DOHH2 (cell line): Measurements from ENCODE around the gene ISL2.

Source experiments
- H3F3A ChIP-seq: fragments of 200-600 bp; sonication (generic), shearing (Covaris generic); 2 replicates; pipeline ENCODE4 v1.6.0; 2016; ENCODE audit warnings: antibody characterized with exemption, mild to moderate bottlenecking; ENCODE audit not compliant: control insufficient read depth, insufficient read depth
- H3K27ac ChIP-seq: fragments of 200-600 bp; sonication (generic); 2 replicates; pipeline ENCODE4 v1.5.1; 2014; ENCODE audit warnings: low read depth, mild to moderate bottlenecking, low read length, moderate library complexity
- H3K27me3 ChIP-seq: fragments of 200-600 bp; sonication (generic); 2 replicates; pipeline ENCODE4 v1.6.1; 2014; ENCODE audit warnings: mild to moderate bottlenecking, low read length, mixed read lengths; ENCODE audit not compliant: control insufficient read depth
- H3K36me3 ChIP-seq: fragments of 200-600 bp; sonication (generic); 2 replicates; pipeline ENCODE4 v1.6.1; 2014; ENCODE audit warnings: mild to moderate bottlenecking, low read length, moderate library complexity, mixed read lengths; ENCODE audit not compliant: control insufficient read depth
- H3K4me1 ChIP-seq: fragments of 200-600 bp; sonication (generic); 2 replicates; pipeline ENCODE4 v1.6.1; 2014; ENCODE audit warnings: mild to moderate bottlenecking, low read length, mixed read lengths; ENCODE audit not compliant: control insufficient read depth
- H3K4me2 ChIP-seq: fragments of 200-600 bp; sonication (generic); 2 replicates; pipeline ENCODE4 v1.6.0; 2014; ENCODE audit warnings: mild to moderate bottlenecking, low read length, moderate library complexity
- H3K4me3 ChIP-seq: fragments of 200-600 bp; sonication (generic); 2 replicates; pipeline ENCODE4 v1.5.1; 2014; ENCODE audit warnings: mild to moderate bottlenecking, low read length, mixed read lengths
- H3K79me2 ChIP-seq: fragments of 200-600 bp; sonication (generic); 2 replicates; pipeline ENCODE4 v1.6.1; 2014; ENCODE audit warnings: mild to moderate bottlenecking, low read length, mixed read lengths; ENCODE audit not compliant: control insufficient read depth
- H3K9me2 ChIP-seq: fragments of 200-600 bp; sonication (generic); replicated peaks from 2 replicates; pipeline ENCODE4 v1.6.1; 2014; ENCODE audit warnings: mild to moderate bottlenecking, low read length, mixed read lengths; ENCODE audit not compliant: control insufficient read depth
- H3K9me3 ChIP-seq: fragments of 200-600 bp; sonication (generic); 2 replicates; pipeline ENCODE4 v1.6.1; 2014; ENCODE audit warnings: antibody characterized with exemption, low read length, mixed read lengths; ENCODE audit not compliant: control insufficient read depth, insufficient read depth
- H4K20me1 ChIP-seq: fragments of 200-600 bp; sonication (generic); 2 replicates; pipeline ENCODE4 v1.6.0; 2014; ENCODE audit warnings: low read depth, mild to moderate bottlenecking, antibody characterized with exemption, low read length, moderate library complexity; ENCODE audit not compliant: control insufficient read depth, insufficient read depth
- CTCF ChIP-seq: fragments of 200-600 bp; sonication (generic); IDR thresholded peaks from one replicate; pipeline ENCODE4 v1.5.1; 2014; ENCODE audit warnings: antibody characterized with exemption, mild to moderate bottlenecking, low read depth, low read length; ENCODE audit not compliant: poor library complexity, severe bottlenecking
- EZH2phosphoT487 ChIP-seq: fragments of 200-600 bp; sonication (generic); IDR thresholded peaks from 2 replicates; pipeline ENCODE4 v1.6.1; 2017; ENCODE audit warnings: borderline replicate concordance, mild to moderate bottlenecking, antibody characterized with exemption, low read length, moderate library complexity, mixed read lengths

Gene ISL2

GRCh38 chr15:76325704-76326103, 10.9 kb upstream of the ISL2 start:
- no peak for TF ChIP-seq EZH2phosphoT487
- no peak for TF ChIP-seq CTCF

DNA sequence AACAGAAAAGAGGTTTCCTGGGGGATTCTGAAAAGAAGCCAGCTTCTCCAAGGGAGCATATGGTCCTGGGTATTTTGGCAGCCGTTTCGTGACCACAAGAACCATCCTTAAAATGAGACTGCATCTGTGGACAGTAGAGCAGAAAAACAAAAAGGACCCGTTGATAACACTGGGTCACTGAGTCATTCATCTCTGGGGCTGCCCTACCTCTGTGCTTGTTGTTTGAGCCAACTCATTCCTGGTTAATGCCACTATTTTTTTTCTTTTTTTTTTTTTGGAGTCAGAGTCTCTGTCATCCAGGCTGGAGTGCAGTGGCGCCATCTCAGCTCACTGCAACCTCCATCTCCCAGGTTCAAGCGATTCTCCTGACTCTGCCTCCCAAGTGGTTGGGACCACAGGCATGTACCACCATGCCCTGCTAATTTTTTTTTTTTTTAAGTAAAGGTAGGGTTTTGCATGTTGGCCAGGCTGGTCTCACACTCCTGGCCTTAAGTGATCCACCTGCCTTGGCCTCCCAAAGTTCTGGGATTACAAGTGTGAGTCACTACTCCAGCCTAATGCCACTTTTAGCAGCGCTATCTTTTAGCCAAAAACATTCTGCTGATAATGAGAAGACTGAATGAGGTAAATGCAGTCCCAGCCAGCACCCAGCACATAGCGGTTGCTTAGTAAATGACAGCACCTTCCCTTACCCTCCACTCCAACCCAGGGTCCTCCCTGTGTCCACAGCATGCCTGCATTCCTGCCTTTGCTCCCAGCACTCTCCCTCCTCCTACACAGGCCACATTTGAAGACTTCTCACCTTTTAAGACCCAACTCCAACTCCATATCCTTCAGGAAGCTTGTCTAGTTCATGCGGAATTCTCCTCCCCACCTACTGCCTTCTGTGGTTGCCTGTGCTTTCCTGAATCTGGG, 9.1 kb upstream of the ISL2 start:
- H3F3A ChIP-seq: no peaks in the 10 kb centered on the region

More at GRCh38 chr15:76325704-76326103, 10.9 kb upstream of the ISL2 start:
- Histone ChIP-seq H3K9me2 (no peaks in the 10 kb centered on the region), H3K4me3 (no peak overlapping the region), H4K20me1 (no peaks in the 10 kb centered on the region), H3K27me3 (peaks cover 36% of the 10 kb centered on the region), H3K4me1 (peaks cover 11% of the 10 kb centered on the region), H3K4me2 (no peak overlapping the region), H3K79me2 (no peaks in the 10 kb centered on the region), H3K9me3 (no peaks in the 10 kb centered on the region), H3K27ac (no peak overlapping the region), H3F3A (no peaks in the 10 kb centered on the region), H3K36me3 (no peaks in the 10 kb centered on the region)

GRCh38 chr15:76328106-76328696, 8.4 kb upstream of the ISL2 start:
- Histone ChIP-seq H3K4me2 (no peak overlapping the region), H3K36me3 (no peaks in the 10 kb centered on the region), H3K4me1 (peaks cover 5% of the 10 kb centered on the region), H3K27me3 (peaks cover 31% of the 10 kb centered on the region; the same call in 1 of the 2 replicates), H3K79me2 (no peaks in the 10 kb centered on the region), H3K4me3 (no peak overlapping the region), H3K9me2 (no peaks in the 10 kb centered on the region), H3K9me3 (no peaks in the 10 kb centered on the region), H4K20me1 (no peaks in the 10 kb centered on the region), H3K27ac (no peak overlapping the region), H3F3A (no peaks in the 10 kb centered on the region)
- TF ChIP-seq EZH2phosphoT487 (no peak), CTCF (no peak)

More for the DNA sequence above, 9.1 kb upstream of the ISL2 start:
- TF ChIP-seq CTCF: no peak
- TF ChIP-seq EZH2phosphoT487: no peak
- H3K4me3 ChIP-seq: no peak overlapping the region
- no peaks in the 10 kb centered on the region for H4K20me1 ChIP-seq
- H3K9me2 ChIP-seq: no peaks in the 10 kb centered on the region
- H3K79me2 ChIP-seq: no peaks in the 10 kb centered on the region
- H3K27me3 ChIP-seq: peaks cover 36% of the 10 kb centered on the region
- no peaks in the 10 kb centered on the region for H3K36me3 ChIP-seq
- H3K9me3 ChIP-seq: no peaks in the 10 kb centered on the region
- H3K4me1 ChIP-seq: peaks cover 11% of the 10 kb centered on the region
- no peak overlapping the region for H3K27ac ChIP-seq
- no peak overlapping the region for H3K4me2 ChIP-seq
